ENCODE measurements around the gene MAG. TPM values are rescaled to one million over a fixed set of nuclear protein-coding genes. Genes with fewer than 3 reads are reported as not detected.

The MAG gene
- total and polyA plus RNA-seq, 2 of the 13 experiments (the other 11 are each of a cell fraction or from before 2014, with no cell fraction given), result 0.20 to 1.3 TPM

DNA sequence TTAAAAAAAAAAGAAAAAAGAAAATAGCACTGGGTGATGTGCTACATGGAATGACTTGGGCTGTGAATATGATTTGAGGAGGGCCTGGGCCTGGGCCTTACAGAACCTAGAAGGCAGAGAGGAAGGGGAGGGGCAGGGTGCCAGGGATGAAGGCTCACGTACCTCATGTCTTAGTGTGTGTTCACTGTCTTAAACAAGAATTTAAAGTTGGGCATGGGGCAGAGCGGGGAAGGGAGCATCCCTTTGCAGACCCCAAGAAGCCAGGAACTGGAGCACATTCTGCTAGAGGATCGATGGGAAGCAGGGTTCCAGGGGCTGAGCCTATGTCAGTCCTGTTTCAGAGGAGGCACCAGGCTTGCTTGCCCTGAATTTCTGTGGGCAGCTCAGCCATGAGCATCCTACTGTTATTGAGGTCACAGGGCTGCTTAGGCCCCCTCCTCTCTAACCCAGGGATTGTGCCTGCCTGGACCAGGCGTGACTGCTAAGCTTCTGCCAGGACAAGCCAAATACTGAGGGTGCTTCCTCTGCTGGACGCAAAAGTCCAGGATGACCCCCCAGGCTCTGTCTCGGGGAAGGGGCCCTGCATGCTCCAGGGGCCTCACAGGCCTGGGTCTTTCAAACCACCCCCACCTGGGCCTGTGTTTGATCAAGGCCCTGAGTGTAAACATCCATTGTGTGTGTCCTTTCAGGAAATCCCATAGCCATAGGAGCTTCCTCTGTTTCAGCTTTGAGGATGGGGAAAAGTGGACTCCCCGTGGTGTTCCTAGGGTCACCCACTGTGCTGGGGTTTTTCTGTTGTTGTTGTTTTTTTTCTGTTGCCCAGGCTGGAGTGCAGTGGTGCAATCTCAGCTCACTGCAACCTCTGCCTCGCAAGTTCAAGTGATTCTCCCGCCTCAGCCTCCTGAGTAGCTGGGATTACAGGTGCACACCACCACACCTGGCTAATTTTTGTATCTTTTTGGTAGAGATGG lies 38.4 kb upstream of the MAG start (continued):
- TF ChIP-seq, protein P1, sequence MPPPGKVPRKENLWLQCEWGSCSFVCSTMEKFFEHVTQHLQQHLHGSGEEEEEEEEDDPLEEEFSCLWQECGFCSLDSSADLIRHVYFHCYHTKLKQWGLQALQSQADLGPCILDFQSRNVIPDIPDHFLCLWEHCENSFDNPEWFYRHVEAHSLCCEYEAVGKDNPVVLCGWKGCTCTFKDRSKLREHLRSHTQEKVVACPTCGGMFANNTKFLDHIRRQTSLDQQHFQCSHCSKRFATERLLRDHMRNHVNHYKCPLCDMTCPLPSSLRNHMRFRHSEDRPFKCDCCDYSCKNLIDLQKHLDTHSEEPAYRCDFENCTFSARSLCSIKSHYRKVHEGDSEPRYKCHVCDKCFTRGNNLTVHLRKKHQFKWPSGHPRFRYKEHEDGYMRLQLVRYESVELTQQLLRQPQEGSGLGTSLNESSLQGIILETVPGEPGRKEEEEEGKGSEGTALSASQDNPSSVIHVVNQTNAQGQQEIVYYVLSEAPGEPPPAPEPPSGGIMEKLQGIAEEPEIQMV (CRISPR knock-in tag; IDR thresholded peaks at IDR 0.05; ENCODE audit: low read depth), result no peak
- peak in 1 of 2 experiments; percentile 42; a peak in 1 of 4 replicates for TF ChIP-seq KLF16 (CRISPR knock-in tag; IDR thresholded peaks at IDR 0.05)
- no peak for TF ChIP-seq CTCF (CRISPR knock-in tag; IDR thresholded peaks at IDR 0.05)
- peak; percentile 81 for TF ChIP-seq SALL1 (CRISPR knock-in tag; IDR thresholded peaks at IDR 0.05)
- TF ChIP-seq SRF (IDR thresholded peaks at IDR 0.05; ENCODE audit: low read depth, low read length), result no peak
- TF ChIP-seq NONO (IDR thresholded peaks at IDR 0.05), result no peak
- peak; percentile 62; the same call in 1 of the 2 replicates for TF ChIP-seq NONO (CRISPR knock-in tag; conservative IDR thresholded peaks at IDR 0.05)
- no peak for TF ChIP-seq ZNF768 (CRISPR knock-in tag; IDR thresholded peaks at IDR 0.05)
- TF ChIP-seq THYN1 (CRISPR knock-in tag; IDR thresholded peaks at IDR 0.05; ENCODE audit: borderline replicate concordance, low read depth), result no peak
- no peak for TF ChIP-seq SKI (IDR thresholded peaks at IDR 0.05; ENCODE audit: partially characterized antibody)
- TF ChIP-seq NR2F1 (CRISPR knock-in tag; IDR thresholded peaks at IDR 0.05), result no peak
- TF ChIP-seq ZNF468 (CRISPR knock-in tag; IDR thresholded peaks at IDR 0.05), result no peak
- TF ChIP-seq KAT7 (CRISPR knock-in tag; IDR thresholded peaks at IDR 0.05; ENCODE audit: borderline replicate concordance), result no peak
- TF ChIP-seq PCBP2 (optimal IDR thresholded peaks at IDR 0.05; ENCODE audit: low read depth, low read length, poor library complexity, severe bottlenecking), result no peak
- TF ChIP-seq CCDC6 (CRISPR knock-in tag; IDR thresholded peaks at IDR 0.05), result no peak; the same call in 1 of the 2 replicates
- no peak for TF ChIP-seq YY1 (IDR thresholded peaks at IDR 0.05; ENCODE audit: insufficient read depth, insufficient replicate concordance, low read depth, low read length)
- TF ChIP-seq ZBTB26 (CRISPR knock-in tag; IDR thresholded peaks at IDR 0.05; ENCODE audit: borderline replicate concordance), result no peak
- no peak for TF ChIP-seq SSRP1 (CRISPR knock-in tag; IDR thresholded peaks at IDR 0.05)
- TF ChIP-seq SIN3B (IDR thresholded peaks at IDR 0.05; ENCODE audit: low read length), result no peak
- TF ChIP-seq HNRNPUL1 (IDR thresholded peaks at IDR 0.05; ENCODE audit: low read depth, low read length), result no peak
- TF ChIP-seq FOXO1 (CRISPR knock-in tag; IDR thresholded peaks at IDR 0.05), result peak; percentile 70
- TF ChIP-seq NFE2L1 (CRISPR knock-in tag; IDR thresholded peaks at IDR 0.05; ENCODE audit: borderline replicate concordance), result no peak
- TF ChIP-seq ATF7-NPFF (CRISPR knock-in tag; IDR thresholded peaks at IDR 0.05; ENCODE audit: low read depth), result no peak
- TF ChIP-seq ZNF766 (CRISPR knock-in tag; IDR thresholded peaks at IDR 0.05; ENCODE audit: borderline replicate concordance), result no peak
- TF ChIP-seq TFAP4 (IDR thresholded peaks at IDR 0.05; ENCODE audit: borderline replicate concordance, low read depth), result peak; percentile 68; the same call in 1 of the 2 replicates
